HEK293 (cell line): ENCODE measurements around the gene CNN1.

Experiments
- BCL11A ChIP-seq: fragments of 450-650 bp; formaldehyde crosslinking; IDR thresholded peaks from 2 replicates; pipeline ENCODE4 v1.5.1; 2016; ENCODE audit warnings: low read depth, missing biosample characterization, missing genetic modification characterization
- BCL11B ChIP-seq: fragments of 450-650 bp; formaldehyde crosslinking; IDR thresholded peaks from 2 replicates; pipeline ENCODE4 v1.5.1; 2016; ENCODE audit warnings: low read depth, missing biosample characterization, missing genetic modification characterization
- GLIS1 ChIP-seq: fragments of 450-650 bp; formaldehyde crosslinking; IDR thresholded peaks from 2 replicates; pipeline ENCODE4 v1.5.1; 2016; ENCODE audit warnings: missing biosample characterization, missing genetic modification characterization
- IKZF3 ChIP-seq: fragments of 450-650 bp; IDR thresholded peaks from 2 replicates; pipeline ENCODE4 v1.5.0; 2018; ENCODE audit warnings: missing biosample characterization, mild to moderate bottlenecking, missing genetic modification characterization, moderate library complexity
- KLF16 ChIP-seq: fragments of 450-650 bp; formaldehyde crosslinking; IDR thresholded peaks from 2 replicates; pipeline ENCODE4 v1.5.1; 2017; ENCODE audit warnings: missing biosample characterization, missing genetic modification characterization
- KLF9 ChIP-seq: fragments of 450-650 bp; formaldehyde crosslinking; IDR thresholded peaks from 2 replicates; pipeline ENCODE4 v1.5.1; 2016; ENCODE audit warnings: missing biosample characterization, missing genetic modification characterization, low read depth
- MZF1 ChIP-seq: fragments of 450-650 bp; formaldehyde crosslinking; IDR thresholded peaks from 2 replicates; pipeline ENCODE4 v1.5.1; 2017; ENCODE audit warnings: missing biosample characterization, missing genetic modification characterization, borderline replicate concordance
- PATZ1 ChIP-seq: fragments of 450-650 bp; formaldehyde crosslinking; IDR thresholded peaks from 2 replicates; pipeline ENCODE4 v1.5.1; 2016; ENCODE audit warnings: missing biosample characterization, missing genetic modification characterization
- PRDM1 ChIP-seq: fragments of 450-650 bp; formaldehyde crosslinking; IDR thresholded peaks from 2 replicates; pipeline ENCODE4; 2016; ENCODE audit warnings: missing biosample characterization, missing genetic modification characterization
- SP2 ChIP-seq: fragments of 450-650 bp; formaldehyde crosslinking; IDR thresholded peaks from 2 replicates; pipeline ENCODE4 v1.5.1; 2016; ENCODE audit warnings: missing biosample characterization, missing genetic modification characterization
- SP3 ChIP-seq: fragments of 450-650 bp; formaldehyde crosslinking; IDR thresholded peaks from 2 replicates; pipeline ENCODE4 v1.5.1; 2016; ENCODE audit warnings: missing biosample characterization, missing genetic modification characterization
- SP7 ChIP-seq: fragments of 450-650 bp; formaldehyde crosslinking; IDR thresholded peaks from 2 replicates; pipeline ENCODE4 v1.5.1; 2016; ENCODE audit warnings: missing biosample characterization, missing genetic modification characterization
- ZBTB11 ChIP-seq: fragments of 450-650 bp; formaldehyde crosslinking; conservative IDR thresholded peaks from 2 replicates; pipeline ENCODE4 v1.5.1; 2016; ENCODE audit warnings: low read depth, missing biosample characterization, missing genetic modification characterization
- ZBTB7A ChIP-seq: fragments of 450-650 bp; formaldehyde crosslinking; IDR thresholded peaks from 2 replicates; pipeline ENCODE4 v1.5.1; 2016; ENCODE audit warnings: low read depth, missing biosample characterization, missing genetic modification characterization
- ZEB2 ChIP-seq: fragments of 450-650 bp; formaldehyde crosslinking; IDR thresholded peaks from 2 replicates; pipeline ENCODE4 v1.5.1; 2016; ENCODE audit warnings: missing biosample characterization, missing genetic modification characterization
- ZNF10 ChIP-seq: fragments of 450-650 bp; formaldehyde crosslinking; IDR thresholded peaks from 2 replicates; pipeline ENCODE4 v1.5.1; 2017; ENCODE audit warnings: missing biosample characterization, missing genetic modification characterization
- ZNF248 ChIP-seq: fragments of 450-650 bp; formaldehyde crosslinking; IDR thresholded peaks from 2 replicates; pipeline ENCODE4 v1.5.1; 2017; ENCODE audit warnings: missing biosample characterization, missing genetic modification characterization
- ZNF335 ChIP-seq: fragments of 450-650 bp; formaldehyde crosslinking; conservative IDR thresholded peaks from 2 replicates; pipeline ENCODE4 v1.5.1; 2016; ENCODE audit warnings: missing biosample characterization, missing genetic modification characterization
- ZNF341 ChIP-seq: fragments of 450-650 bp; formaldehyde crosslinking; IDR thresholded peaks from 2 replicates; pipeline ENCODE4; 2016; ENCODE audit warnings: low read depth, missing biosample characterization, missing genetic modification characterization
- ZNF394 ChIP-seq: fragments of 450-650 bp; formaldehyde crosslinking; IDR thresholded peaks from 2 replicates; pipeline ENCODE4 v1.5.1; 2016; ENCODE audit warnings: missing biosample characterization, missing genetic modification characterization, mild to moderate bottlenecking, moderate library complexity, borderline replicate concordance
- ZNF449 ChIP-seq: fragments of 450-650 bp; formaldehyde crosslinking; IDR thresholded peaks from 2 replicates; pipeline ENCODE4 v1.5.1; 2017; ENCODE audit warnings: missing biosample characterization, mild to moderate bottlenecking, missing genetic modification characterization, moderate library complexity
- ZNF48 ChIP-seq: fragments of 450-650 bp; formaldehyde crosslinking; IDR thresholded peaks from 2 replicates; pipeline ENCODE4 v1.5.1; 2016; ENCODE audit warnings: missing biosample characterization, missing genetic modification characterization
- ZNF600 ChIP-seq: fragments of 450-650 bp; formaldehyde crosslinking; IDR thresholded peaks from 2 replicates; pipeline ENCODE4 v1.5.1; 2016; ENCODE audit warnings: missing biosample characterization, missing genetic modification characterization
- ZNF623 ChIP-seq: fragments of 450-650 bp; formaldehyde crosslinking; IDR thresholded peaks from 2 replicates; pipeline ENCODE4 v1.5.1; 2016; ENCODE audit warnings: missing biosample characterization, missing genetic modification characterization
- ZNF629 ChIP-seq: fragments of 450-650 bp; formaldehyde crosslinking; IDR thresholded peaks from 2 replicates; pipeline ENCODE4 v1.5.1; 2017; ENCODE audit warnings: missing biosample characterization, missing genetic modification characterization
- ZNF645 ChIP-seq: fragments of 450-650 bp; formaldehyde crosslinking; IDR thresholded peaks from 2 replicates; pipeline ENCODE4; 2016; ENCODE audit warnings: missing biosample characterization, missing genetic modification characterization
- ZNF660 ChIP-seq: fragments of 450-650 bp; IDR thresholded peaks from 2 replicates; pipeline ENCODE4 v1.5.1; 2018; ENCODE audit warnings: missing biosample characterization, mild to moderate bottlenecking, missing genetic modification characterization
- ZNF747 ChIP-seq: fragments of 450-650 bp; formaldehyde crosslinking; IDR thresholded peaks from 2 replicates; pipeline ENCODE4 v1.5.1; 2016; ENCODE audit warnings: missing biosample characterization, missing genetic modification characterization
- ZNF785 ChIP-seq: fragments of 450-650 bp; formaldehyde crosslinking; IDR thresholded peaks from 2 replicates; pipeline ENCODE4 v1.5.1; 2016; ENCODE audit warnings: missing biosample characterization, missing genetic modification characterization
- ZSCAN30 ChIP-seq: fragments of 450-650 bp; IDR thresholded peaks from 2 replicates; pipeline ENCODE4 v1.5.1; 2018; ENCODE audit warnings: missing biosample characterization, mild to moderate bottlenecking, missing genetic modification characterization, moderate library complexity

CNN1 gene

GRCh38 chr19:11558881-11559828, 20.5 kb downstream of the CNN1 start, which contains the start of gene ELOF1 (continued):
- TF ChIP-seq BCL11A (no peak), PATZ1 (tag by site-specific recombination) (peak; percentile 73), SP2 (tag by site-specific recombination) (peak; percentile 94), ZSCAN30 (tag by site-specific recombination) (no peak), KLF9 (tag by site-specific recombination) (peak; percentile 58), BCL11B (tag by site-specific recombination) (peak; percentile 24; the same call in 1 of the 2 replicates), GLIS1 (tag by site-specific recombination) (0 out of 2 replicates have a peak, but pooled peaks have one; percentile 7), PRDM1 (tag by site-specific recombination) (peak; percentile 95), ZBTB7A (tag by site-specific recombination) (peak; percentile 77; the same call in 1 of the 2 replicates), ZNF10 (tag by site-specific recombination) (peak; percentile 71), ZNF341 (tag by site-specific recombination) (peak; percentile 98), ZNF623 (tag by site-specific recombination) (peak; percentile 31; the same call in 1 of the 2 replicates), IKZF3 (tag by site-specific recombination) (peak; percentile 48; the same call in 1 of the 2 replicates), ZNF48 (no peak), MZF1 (0 out of 2 replicates have a peak, but pooled peaks have one; percentile 27), ZNF248 (tag by site-specific recombination) (no peak), ZBTB11 (peak; percentile 96), SP3 (tag by site-specific recombination) (peak; percentile 53), ZNF660 (tag by site-specific recombination) (peak; percentile 9; the same call in 1 of the 2 replicates), ZNF394 (tag by site-specific recombination) (no peak), SP7 (tag by site-specific recombination) (peak; percentile 56), ZNF785 (tag by site-specific recombination) (no peak), ZEB2 (tag by site-specific recombination) (peak; percentile 72), ZNF600 (tag by site-specific recombination) (peak; percentile 61; the same call in 1 of the 2 replicates), ZNF629 (peak; percentile 52), ZNF747 (tag by site-specific recombination) (no peak), ZNF335 (tag by site-specific recombination) (peak; percentile 78), ZNF645 (tag by site-specific recombination) (no peak), KLF16 (tag by site-specific recombination) (peak; percentile 61), ZNF449 (tag by site-specific recombination) (0 out of 2 replicates have a peak, but pooled peaks have one; percentile 20)
